HEK293 (cell line): ENCODE results near the gene CCDC183.

ENCODE experiments used
- CTCF ChIA-PET: fragments of 350-600 bp; formaldehyde crosslinking; extraction: SDS; loops from one replicate; lab custom pipeline; 2021; ENCODE audit warnings: antibody characterized with exemption; lab: Yijun Ruan, JAX
- POLR2A ChIA-PET: fragments of 300-600 bp; formaldehyde crosslinking; extraction: SDS; loops from one replicate; lab custom pipeline; 2020; ENCODE audit warnings: antibody characterized with exemption, inconsistent platforms; lab: Yijun Ruan, JAX
- H3K27ac ChIP-seq: fragments of 200-500 bp; sonication (Bioruptor generic); 2 replicates; pipeline ENCODE4 v1.5.1; 2014; ENCODE audit warnings: low read depth, low read length, control low read depth, inconsistent platforms; ENCODE audit errors: extremely low read depth
- H3K36me3 ChIP-seq, 2 experiments: fragments of 200-500 bp in 1 of 2; sonication (Bioruptor generic) in 1 of 2; 1 replicate in 1 of 2; 2 replicates in 1 of 2; pipeline ENCODE4 v1.5.1; 2014 to 2017; ENCODE audit warnings: inconsistent platforms in 2 of 2, low read length in 2 of 2; ENCODE audit not compliant: control insufficient read depth in 2 of 2, insufficient read depth in 1 of 2
- H3K4me1 ChIP-seq: fragments of 200-500 bp; sonication (Bioruptor generic); 2 replicates; pipeline ENCODE4 v1.5.1; 2014; ENCODE audit warnings: mild to moderate bottlenecking, low read length, inconsistent platforms; ENCODE audit not compliant: control insufficient read depth, insufficient read depth
- H3K4me3 ChIP-seq: 2 replicates; pipeline ENCODE4 v1.5.1; 2011; ENCODE audit warnings: low read depth, mild to moderate bottlenecking, control low read depth, low read length, moderate library complexity
- H3K9me3 ChIP-seq: fragments of 200-500 bp; sonication (Bioruptor generic); 2 replicates; pipeline ENCODE4 v1.5.1; 2014; ENCODE audit warnings: low read depth, low read length, inconsistent platforms; ENCODE audit not compliant: control insufficient read depth, insufficient read depth
- CTCF ChIP-seq: fragments of 450-650 bp; formaldehyde crosslinking; IDR thresholded peaks from 2 replicates; pipeline ENCODE4 v1.5.1; 2016; ENCODE audit warnings: missing biosample characterization, missing genetic modification characterization
- GLIS1 ChIP-seq: fragments of 450-650 bp; formaldehyde crosslinking; IDR thresholded peaks from 2 replicates; pipeline ENCODE4 v1.5.1; 2016; ENCODE audit warnings: missing biosample characterization, missing genetic modification characterization
- GLIS2 ChIP-seq: fragments of 450-650 bp; formaldehyde crosslinking; IDR thresholded peaks from 2 replicates; pipeline ENCODE4 v1.5.1; 2016; ENCODE audit warnings: missing biosample characterization, missing genetic modification characterization
- KLF17 ChIP-seq: fragments of 450-650 bp; formaldehyde crosslinking; IDR thresholded peaks from 2 replicates; pipeline ENCODE4 v1.5.1; 2016; ENCODE audit warnings: missing biosample characterization, missing genetic modification characterization
- PRDM2 ChIP-seq: fragments of 450-650 bp; formaldehyde crosslinking; IDR thresholded peaks from 2 replicates; pipeline ENCODE4 v1.5.1; 2016; ENCODE audit warnings: missing biosample characterization, missing genetic modification characterization, borderline replicate concordance
- ZBTB26 ChIP-seq: fragments of 450-650 bp; formaldehyde crosslinking; optimal IDR thresholded peaks from 2 replicates; pipeline ENCODE3; 2016; ENCODE audit warnings: missing biosample characterization, mild to moderate bottlenecking, missing genetic modification characterization
- ZNF132 ChIP-seq: fragments of 450-650 bp; formaldehyde crosslinking; IDR thresholded peaks from 2 replicates; pipeline ENCODE4 v1.5.1; 2017; ENCODE audit warnings: missing biosample characterization, missing genetic modification characterization, borderline replicate concordance
- ZNF157 ChIP-seq: fragments of 450-650 bp; formaldehyde crosslinking; IDR thresholded peaks from 2 replicates; pipeline ENCODE4 v1.5.1; 2016; ENCODE audit warnings: missing biosample characterization, missing genetic modification characterization
- ZNF16 ChIP-seq: fragments of 450-650 bp; formaldehyde crosslinking; IDR thresholded peaks from 2 replicates; pipeline ENCODE4 v1.5.1; 2016; ENCODE audit warnings: low read depth, missing biosample characterization, missing genetic modification characterization
- ZNF223 ChIP-seq: fragments of 450-650 bp; formaldehyde crosslinking; IDR thresholded peaks from 2 replicates; pipeline ENCODE4 v1.5.1; 2016; ENCODE audit warnings: missing biosample characterization, missing genetic modification characterization
- ZNF426 ChIP-seq: fragments of 450-650 bp; formaldehyde crosslinking; IDR thresholded peaks from 2 replicates; pipeline ENCODE4 v1.5.1; 2017; ENCODE audit warnings: missing biosample characterization, missing genetic modification characterization, mild to moderate bottlenecking, inconsistent platforms, moderate library complexity
- ZNF580 ChIP-seq: fragments of 450-650 bp; formaldehyde crosslinking; IDR thresholded peaks from 2 replicates; pipeline ENCODE4 v1.5.1; 2016; ENCODE audit warnings: missing biosample characterization, missing genetic modification characterization
- ZNF596 ChIP-seq: fragments of 450-650 bp; IDR thresholded peaks from 2 replicates; pipeline ENCODE4 v1.5.0; 2018; ENCODE audit warnings: missing biosample characterization, mild to moderate bottlenecking, missing genetic modification characterization, moderate library complexity
- ZNF600 ChIP-seq: fragments of 450-650 bp; formaldehyde crosslinking; IDR thresholded peaks from 2 replicates; pipeline ENCODE4 v1.5.1; 2016; ENCODE audit warnings: missing biosample characterization, missing genetic modification characterization
- ZNF776 ChIP-seq: fragments of 450-650 bp; formaldehyde crosslinking; IDR thresholded peaks from 2 replicates; pipeline ENCODE4 v1.5.0; 2017; ENCODE audit warnings: missing biosample characterization, missing genetic modification characterization, borderline replicate concordance
- ZXDB ChIP-seq: fragments of 450-650 bp; formaldehyde crosslinking; IDR thresholded peaks from 2 replicates; pipeline ENCODE4 v1.5.1; 2016; ENCODE audit warnings: missing biosample characterization, missing genetic modification characterization
- TF ChIP-seq, protein P1 (sequence below): fragments of 450-650 bp; formaldehyde crosslinking; IDR thresholded peaks from 2 replicates; pipeline ENCODE4 v1.5.1; 2016; ENCODE audit warnings: missing biosample characterization, missing genetic modification characterization

Gene CCDC183

GRCh38 chr9:136849960-136850865, 54.1 kb downstream of the CCDC183 start:
- ChIA-PET CTCF (no interaction called here), POLR2A (no interaction called here)
- Histone ChIP-seq H3K4me1 (0 out of 2 replicates have a peak, but pooled peaks cover 4% of the 10 kb centered on the region), H3K9me3 (no peaks in the 10 kb centered on the region), H3K4me3 (peak overlapping the region; percentile 86), H3K36me3 (peaks cover 0 to 27% of the 10 kb centered on the region in 2 experiments; a peak in 1 of 3 replicates), H3K27ac (no peak overlapping the region)
- TF ChIP-seq GLIS2 (tag by site-specific recombination) (peak; percentile 56), ZNF580 (tag by site-specific recombination) (no peak), ZNF600 (tag by site-specific recombination) (peak; percentile 21; the same call in 1 of the 2 replicates), ZBTB26 (no peak), KLF17 (tag by site-specific recombination) (0 out of 2 replicates have a peak, but pooled peaks have one; percentile 23), ZNF426 (tag by site-specific recombination) (no peak), GLIS1 (tag by site-specific recombination) (peak; percentile 12; the same call in 1 of the 2 replicates)
- TF ChIP-seq, protein P1, sequence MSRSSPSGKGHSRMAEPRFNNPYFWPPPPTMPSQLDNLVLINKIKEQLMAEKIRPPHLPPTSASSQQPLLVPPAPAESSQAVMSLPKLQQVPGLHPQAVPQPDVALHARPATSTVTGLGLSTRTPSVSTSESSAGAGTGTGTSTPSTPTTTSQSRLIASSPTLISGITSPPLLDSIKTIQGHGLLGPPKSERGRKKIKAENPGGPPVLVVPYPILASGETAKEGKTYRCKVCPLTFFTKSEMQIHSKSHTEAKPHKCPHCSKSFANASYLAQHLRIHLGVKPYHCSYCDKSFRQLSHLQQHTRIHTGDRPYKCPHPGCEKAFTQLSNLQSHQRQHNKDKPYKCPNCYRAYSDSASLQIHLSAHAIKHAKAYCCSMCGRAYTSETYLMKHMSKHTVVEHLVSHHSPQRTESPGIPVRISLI, result no peak

DNA sequence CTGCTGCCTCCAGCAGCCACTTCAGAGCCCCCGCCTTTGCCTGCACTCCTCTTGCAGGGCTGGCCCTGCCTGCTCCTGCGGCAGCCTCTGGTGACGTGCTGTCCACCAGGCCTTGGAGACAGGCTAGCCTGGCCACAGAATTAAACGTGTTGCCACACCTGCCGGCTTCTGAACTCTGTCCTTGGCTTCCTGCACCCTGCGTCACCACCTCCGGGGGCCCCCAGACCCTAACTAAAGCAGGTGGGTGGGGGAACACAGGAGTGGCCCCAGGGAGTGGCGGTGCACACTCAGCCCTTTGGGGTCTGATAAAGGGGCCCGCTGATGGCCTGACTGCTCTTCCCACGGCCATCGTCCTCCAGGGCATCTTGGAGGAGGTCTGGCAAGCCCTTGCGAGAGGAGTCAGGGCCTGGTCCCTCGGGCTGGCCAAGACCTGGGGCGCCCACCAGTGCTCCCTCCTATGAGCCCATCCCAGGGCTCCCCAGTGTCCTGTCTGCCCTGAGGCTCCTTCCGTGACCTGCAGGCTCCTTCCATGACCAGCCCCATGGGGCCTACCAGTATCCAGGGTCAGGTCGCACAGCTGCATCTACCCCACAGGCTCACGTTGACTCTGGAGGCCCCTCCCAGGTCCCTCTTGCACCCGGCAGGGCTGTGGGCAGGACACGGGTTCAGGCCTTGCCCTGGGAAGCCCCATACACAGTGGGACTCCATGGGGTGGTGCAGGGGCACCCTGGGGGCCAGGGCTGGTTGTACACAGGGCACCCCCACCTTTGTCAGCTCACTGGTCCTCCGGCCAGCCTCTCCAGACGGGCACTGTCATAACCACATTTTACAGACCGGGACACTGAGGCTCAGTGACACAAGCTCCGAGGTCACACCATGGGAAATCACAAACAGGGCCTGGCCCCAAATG, 55.0 kb downstream of the CCDC183 start:
- no peak overlapping the region for H3K4me3 ChIP-seq
- no peak overlapping the region for H3K27ac ChIP-seq
- ChIA-PET POLR2A (interaction anchor here (1.2 to 1.9 kb wide), 2 partner anchors 10 to 13 kb away, joined by 3 to 9 read pairs; no protein-coding TSS in a partner anchor), CTCF (interaction anchor here (0.9 kb wide), 1 partner anchor 9 kb away, joined by 3 read pairs; the partner anchor contains the start of gene AJM1)
- H3K36me3 ChIP-seq, result peaks cover 0 to 27% of the 10 kb centered on the region in 2 experiments; a peak in 1 of 3 replicates
- 0 out of 2 replicates have a peak, but pooled peaks cover 4% of the 10 kb centered on the region for H3K4me1 ChIP-seq
- no peaks in the 10 kb centered on the region for H3K9me3 ChIP-seq
- no peak for TF ChIP-seq ZNF223
- TF ChIP-seq ZNF596 (tag by site-specific recombination), result no peak
- TF ChIP-seq ZNF157 (tag by site-specific recombination), result no peak
- no peak for TF ChIP-seq ZNF16
- no peak for TF ChIP-seq CTCF (tag by site-specific recombination)
- no peak for TF ChIP-seq ZXDB
- no peak for TF ChIP-seq PRDM2
- no peak for TF ChIP-seq ZNF132 (tag by site-specific recombination)
- TF ChIP-seq ZNF776 (tag by site-specific recombination), result no peak
